A549 (cell line): Measurements from ENCODE around the gene ZNF525. TPM values are rescaled to one million over a fixed set of nuclear protein-coding genes. Genes with fewer than 3 reads are reported as not detected.

Experiments used
- ATAC-seq, 2 experiments: fragments of 200-7000 bp in 1 of 2; fragments of >200 bp in 1 of 2; cut with Nextera tagmentation in 1 of 2; cut with Tn5 transposase in 1 of 2; 3 replicates each; pipeline versions ENCODE4 v1.8.0 to v1.9.1; 2018 to 2020; ENCODE audit warnings: mild to moderate bottlenecking in 1 of 2, moderate library complexity in 1 of 2
- CTCF ChIA-PET: fragments of 300-600 bp; sonication (Branson Sonifier 250); formaldehyde crosslinking; extraction: SDS; loops from one replicate; lab custom pipeline; 2021; ENCODE audit warnings: antibody characterized with exemption, inconsistent platforms; lab: Yijun Ruan, JAX
- POLR2A ChIA-PET: fragments of 350-600 bp; formaldehyde crosslinking; extraction: SDS; loops from one replicate; lab custom pipeline; 2021; ENCODE audit warnings: antibody characterized with exemption, inconsistent platforms; lab: Yijun Ruan, JAX
- DNase-seq, 2 experiments: peaks; one replicate each; pipeline versions ENCODE4 v3.0.0 to v3.0.0-alpha.2; 2011 to 2016; ENCODE audit warnings: low read depth in 1 of 2, low spot score in 1 of 2
- FAIRE-seq: peaks from 2 replicates; lab custom pipeline; 2011; peaks lifted over from hg19 to GRCh38; lab: Jason Lieb, UNC
- H3K27ac ChIP-seq, 2 experiments: fragments of >200 bp; sonication (Bioruptor Twin); formaldehyde crosslinking; 3 replicates each; pipeline ENCODE4 v1.5.1; 2016 to 2017
- H3K4me1 ChIP-seq: fragments of >200 bp; sonication (Bioruptor Twin); formaldehyde crosslinking; 3 replicates; pipeline ENCODE4 v1.6.1; 2016
- H3K4me2 ChIP-seq: fragments of >200 bp; sonication (Bioruptor Twin); formaldehyde crosslinking; 3 replicates; pipeline ENCODE4 v1.6.1; 2016
- H3K4me3 ChIP-seq: fragments of >200 bp; sonication (Bioruptor Twin); formaldehyde crosslinking; 3 replicates; pipeline ENCODE4 v1.5.1; 2016
- H3K9me3 ChIP-seq: fragments of >200 bp; sonication (Bioruptor Twin); formaldehyde crosslinking; 3 replicates; pipeline ENCODE4 v1.6.1; 2016
- BHLHE40 ChIP-seq: IDR thresholded peaks from 2 replicates; pipeline ENCODE4 v1.6.1; 2012; ENCODE audit warnings: low read depth, low read length, inconsistent platforms
- CEBPB ChIP-seq, 2 experiments: fragments of >200 bp in 1 of 2; sonication (Bioruptor Twin) in 1 of 2; formaldehyde crosslinking in 1 of 2; IDR thresholded peaks; 2 replicates each; pipeline ENCODE4 v1.6.1; 2012 to 2016
- CHD2 ChIP-seq: fragments of 150-350 bp; IDR thresholded peaks from 2 replicates; pipeline ENCODE4 v1.6.1; 2014; ENCODE audit warnings: low read length; ENCODE audit not compliant: partially characterized antibody
- CHD4 ChIP-seq: fragments of 200-600 bp; sonication (generic); IDR thresholded peaks from 2 replicates; pipeline ENCODE4 v1.6.1; 2016; ENCODE audit warnings: antibody characterized with exemption, mild to moderate bottlenecking, borderline replicate concordance
- EHF ChIP-seq: fragments of 250-450 bp; sonication (Bioruptor Pico); IDR thresholded peaks from 2 replicates; pipeline ENCODE4 v1.5.0; 2020; ENCODE audit warnings: mild to moderate bottlenecking
- EHMT2 ChIP-seq: fragments of 200-600 bp; sonication (generic); IDR thresholded peaks from 2 replicates; pipeline ENCODE4 v1.6.1; 2016; ENCODE audit warnings: antibody characterized with exemption, low read depth, mild to moderate bottlenecking, moderate library complexity
- EP300 ChIP-seq, 2 experiments: fragments of >200 bp; sonication (Bioruptor Twin); formaldehyde crosslinking; IDR thresholded peaks; 2 replicates in 1 of 2; 3 replicates in 1 of 2; pipeline ENCODE4 v1.6.1; 2016 to 2017
- FOSB ChIP-seq: fragments of 250-450 bp; sonication (Bioruptor Pico); IDR thresholded peaks from 2 replicates; pipeline ENCODE4 v1.5.0; 2020; ENCODE audit warnings: mild to moderate bottlenecking, moderate library complexity
- FOSL2 ChIP-seq, 2 experiments: fragments of 450-650 bp in 1 of 2; fragments of >200 bp in 1 of 2; sonication (Bioruptor Twin) in 1 of 2; formaldehyde crosslinking; IDR thresholded peaks; 2 replicates each; pipeline versions ENCODE4 v1.5.0 to v1.6.1; 2016 to 2020; ENCODE audit warnings: mild to moderate bottlenecking in 1 of 2, moderate library complexity in 1 of 2
- HEYL ChIP-seq: fragments of 250-450 bp; sonication (Bioruptor Pico); IDR thresholded peaks from 2 replicates; pipeline ENCODE4 v1.8.0; 2021; ENCODE audit warnings: mild to moderate bottlenecking, moderate library complexity
- MAFK ChIP-seq: fragments of 450-650 bp; IDR thresholded peaks from 2 replicates; pipeline ENCODE4 v1.6.1; 2014; ENCODE audit not compliant: partially characterized antibody
- MAZ ChIP-seq: fragments of 150-350 bp; IDR thresholded peaks from 2 replicates; pipeline ENCODE4 v1.6.1; 2014; ENCODE audit warnings: antibody characterized with exemption, low read depth, low read length, borderline replicate concordance
- MYC ChIP-seq: IDR thresholded peaks from 2 replicates; pipeline ENCODE4 v1.6.1; 2012; ENCODE audit warnings: mild to moderate bottlenecking, inconsistent platforms, low read length, improper control_type of control experiment, borderline replicate concordance
- NR3C1 ChIP-seq: fragments of >200 bp; sonication (Bioruptor Twin); formaldehyde crosslinking; IDR thresholded peaks from 3 replicates; pipeline ENCODE4 v1.6.1; 2017
- POLR2A ChIP-seq: IDR thresholded peaks from 2 replicates; pipeline ENCODE4 v1.6.1; 2012; ENCODE audit warnings: mild to moderate bottlenecking, low read length
- RAD21 ChIP-seq, 2 experiments: fragments of >200 bp in 1 of 2; sonication (Bioruptor Twin) in 1 of 2; formaldehyde crosslinking in 1 of 2; IDR thresholded peaks in 1 of 2; conservative IDR thresholded peaks in 1 of 2; 2 replicates in 1 of 2; 3 replicates in 1 of 2; pipeline ENCODE4 v1.6.1; 2012 to 2018; ENCODE audit warnings: inconsistent platforms in 1 of 2
- RCOR1 ChIP-seq: fragments of 150-350 bp; IDR thresholded peaks from 2 replicates; pipeline ENCODE4 v1.6.1; 2014; ENCODE audit warnings: antibody characterized with exemption, low read length, low read depth
- RFX5 ChIP-seq: fragments of 450-650 bp; IDR thresholded peaks from 2 replicates; pipeline ENCODE4 v1.7.1; 2014; ENCODE audit warnings: antibody characterized with exemption, mild to moderate bottlenecking, moderate library complexity
- RNF2 ChIP-seq: fragments of 200-600 bp; sonication (generic); IDR thresholded peaks from 2 replicates; pipeline ENCODE4 v1.6.1; 2016; ENCODE audit warnings: low read depth, mild to moderate bottlenecking, antibody characterized with exemption, moderate library complexity, borderline replicate concordance
- TP53 ChIP-seq: fragments of 250-450 bp; sonication (Bioruptor Pico); IDR thresholded peaks from 2 replicates; pipeline ENCODE4 v1.5.0; 2021; ENCODE audit warnings: mild to moderate bottlenecking, moderate library complexity
- ZC3H11A ChIP-seq: fragments of 450-650 bp; IDR thresholded peaks from 2 replicates; pipeline ENCODE4 v1.6.1; 2014; ENCODE audit warnings: antibody characterized with exemption, mild to moderate bottlenecking
- ZNF302 ChIP-seq: fragments of 250-450 bp; sonication (Bioruptor Pico); IDR thresholded peaks from 2 replicates; pipeline ENCODE4 v1.9.0; 2021; ENCODE audit warnings: inconsistent platforms, mild to moderate bottlenecking, moderate library complexity
- WGBS: methylation state at CpG from one replicate; pipeline ENCODE4 v1.1.6; 2017; ENCODE audit errors: missing lambda C conversion rate; 5-methylcytosine and 5-hydroxymethylcytosine counted together
- polyA plus RNA-seq, 4 experiments: library from polyadenylated mRNA; depleted of rRNA in 3 of 4; stranded (reverse); fragments of >200 nt; fragmentation: RNase III in 1 of 4; extraction: RNeasy Plus Mini Kit Qiagen cat#74134 plus additional on column Dnase treatment in 1 of 4; gene quantifications; 2 replicates in 3 of 4; 3 replicates in 1 of 4; pipeline ENCODE4 v1.2.3, GENCODE V29; 2011 to 2017
- TF ChIP-seq, protein P1 (sequence below): fragments of 250-450 bp; sonication (Bioruptor Pico); IDR thresholded peaks from 2 replicates; pipeline ENCODE4 v1.5.0; 2021; ENCODE audit warnings: mild to moderate bottlenecking, moderate library complexity, borderline replicate concordance
- TF ChIP-seq, protein P2 (sequence below): fragments of 150-350 bp; IDR thresholded peaks from 2 replicates; pipeline ENCODE4 v1.6.1; 2014; ENCODE audit warnings: low read depth, mild to moderate bottlenecking, low read length
- TF ChIP-seq, protein P3 (sequence below): IDR thresholded peaks from 2 replicates; pipeline ENCODE4 v1.6.1; 2012
- TF ChIP-seq, protein P4 (sequence below): fragments of >200 bp; sonication (Bioruptor Twin); formaldehyde crosslinking; IDR thresholded peaks from 3 replicates; pipeline ENCODE4 v1.6.1; 2016
- TF ChIP-seq, protein P5 (sequence below): IDR thresholded peaks from 2 replicates; pipeline ENCODE4 v1.6.1; 2012; ENCODE audit warnings: low read depth, borderline replicate concordance
- TF ChIP-seq, protein P6 (sequence below): fragments of >200 bp; sonication (Bioruptor Twin); formaldehyde crosslinking; IDR thresholded peaks from 2 replicates; pipeline ENCODE4 v1.6.1; 2016

Gene ZNF525
- polyA plus RNA-seq, 2 of the 4 experiments (the other 2 are of a cell fraction): 0.12 to 1.00 TPM

DNA sequence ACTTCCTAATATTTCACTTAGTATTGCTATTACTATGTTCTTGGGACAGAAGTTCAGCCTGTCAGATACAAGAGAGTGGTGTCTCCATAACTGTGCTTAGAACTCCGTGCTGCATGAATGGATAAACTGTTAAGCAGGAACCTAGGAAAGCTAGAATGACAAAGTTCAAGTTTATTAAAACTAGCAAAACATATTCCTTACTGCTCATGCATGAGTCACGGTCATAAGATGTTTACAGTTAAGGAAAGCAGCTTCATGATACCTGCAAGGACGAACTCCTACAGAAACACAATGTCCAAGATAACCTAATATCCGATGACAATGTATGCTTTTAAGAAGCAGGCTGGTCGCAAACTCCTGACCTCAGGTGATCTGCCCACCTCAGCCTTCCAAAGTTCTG lies 23.4 kb downstream of the ZNF525 start:
- POLR2A ChIA-PET: no interaction called here
- H3K4me2 ChIP-seq: no peak overlapping the region
- 17% methylated on average over 5 of the region's 5 CpGs for WGBS
- ATAC-seq (no peak), FAIRE-seq (no peak), DNase-seq (no peak)
- no peaks in the 10 kb centered on the region for H3K4me1 ChIP-seq
- H3K27ac ChIP-seq: no peak overlapping the region
- H3K4me3 ChIP-seq: no peak overlapping the region
- peaks cover 86% of the 10 kb centered on the region for H3K9me3 ChIP-seq
- TF ChIP-seq POLR2A (no peak), CHD2 (no peak), CEBPB (IDR thresholded peaks at IDR 0.05) (no peak), RNF2 (no peak), MAFK (no peak), EHF (CRISPR knock-in tag) (no peak), ZC3H11A (no peak), EP300 (IDR thresholded peaks at IDR 0.05) (no peak), EHMT2 (no peak)
- TF ChIP-seq, protein P1, sequence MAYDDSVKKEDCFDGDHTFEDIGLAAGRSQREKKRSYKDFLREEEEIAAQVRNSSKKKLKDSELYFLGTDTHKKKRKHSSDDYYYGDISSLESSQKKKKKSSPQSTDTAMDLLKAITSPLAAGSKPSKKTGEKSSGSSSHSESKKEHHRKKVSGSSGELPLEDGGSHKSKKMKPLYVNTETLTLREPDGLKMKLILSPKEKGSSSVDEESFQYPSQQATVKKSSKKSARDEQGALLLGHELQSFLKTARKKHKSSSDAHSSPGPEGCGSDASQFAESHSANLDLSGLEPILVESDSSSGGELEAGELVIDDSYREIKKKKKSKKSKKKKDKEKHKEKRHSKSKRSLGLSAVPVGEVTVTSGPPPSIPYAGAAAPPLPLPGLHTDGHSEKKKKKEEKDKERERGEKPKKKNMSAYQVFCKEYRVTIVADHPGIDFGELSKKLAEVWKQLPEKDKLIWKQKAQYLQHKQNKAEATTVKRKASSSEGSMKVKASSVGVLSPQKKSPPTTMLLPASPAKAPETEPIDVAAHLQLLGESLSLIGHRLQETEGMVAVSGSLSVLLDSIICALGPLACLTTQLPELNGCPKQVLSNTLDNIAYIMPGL (CRISPR knock-in tag): no peak
- TF ChIP-seq, protein P2, sequence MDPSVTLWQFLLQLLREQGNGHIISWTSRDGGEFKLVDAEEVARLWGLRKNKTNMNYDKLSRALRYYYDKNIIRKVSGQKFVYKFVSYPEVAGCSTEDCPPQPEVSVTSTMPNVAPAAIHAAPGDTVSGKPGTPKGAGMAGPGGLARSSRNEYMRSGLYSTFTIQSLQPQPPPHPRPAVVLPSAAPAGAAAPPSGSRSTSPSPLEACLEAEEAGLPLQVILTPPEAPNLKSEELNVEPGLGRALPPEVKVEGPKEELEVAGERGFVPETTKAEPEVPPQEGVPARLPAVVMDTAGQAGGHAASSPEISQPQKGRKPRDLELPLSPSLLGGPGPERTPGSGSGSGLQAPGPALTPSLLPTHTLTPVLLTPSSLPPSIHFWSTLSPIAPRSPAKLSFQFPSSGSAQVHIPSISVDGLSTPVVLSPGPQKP: no peak
- TF ChIP-seq, protein P3, sequence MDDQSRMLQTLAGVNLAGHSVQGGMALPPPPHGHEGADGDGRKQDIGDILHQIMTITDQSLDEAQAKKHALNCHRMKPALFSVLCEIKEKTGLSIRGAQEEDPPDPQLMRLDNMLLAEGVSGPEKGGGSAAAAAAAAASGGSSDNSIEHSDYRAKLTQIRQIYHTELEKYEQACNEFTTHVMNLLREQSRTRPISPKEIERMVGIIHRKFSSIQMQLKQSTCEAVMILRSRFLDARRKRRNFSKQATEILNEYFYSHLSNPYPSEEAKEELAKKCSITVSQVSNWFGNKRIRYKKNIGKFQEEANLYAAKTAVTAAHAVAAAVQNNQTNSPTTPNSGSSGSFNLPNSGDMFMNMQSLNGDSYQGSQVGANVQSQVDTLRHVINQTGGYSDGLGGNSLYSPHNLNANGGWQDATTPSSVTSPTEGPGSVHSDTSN: no peak
- TF ChIP-seq, protein P4, sequence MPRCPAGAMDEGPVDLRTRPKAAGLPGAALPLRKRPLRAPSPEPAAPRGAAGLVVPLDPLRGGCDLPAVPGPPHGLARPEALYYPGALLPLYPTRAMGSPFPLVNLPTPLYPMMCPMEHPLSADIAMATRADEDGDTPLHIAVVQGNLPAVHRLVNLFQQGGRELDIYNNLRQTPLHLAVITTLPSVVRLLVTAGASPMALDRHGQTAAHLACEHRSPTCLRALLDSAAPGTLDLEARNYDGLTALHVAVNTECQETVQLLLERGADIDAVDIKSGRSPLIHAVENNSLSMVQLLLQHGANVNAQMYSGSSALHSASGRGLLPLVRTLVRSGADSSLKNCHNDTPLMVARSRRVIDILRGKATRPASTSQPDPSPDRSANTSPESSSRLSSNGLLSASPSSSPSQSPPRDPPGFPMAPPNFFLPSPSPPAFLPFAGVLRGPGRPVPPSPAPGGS: no peak
- TF ChIP-seq, all 56 proteins: peak for 0
- CTCF ChIA-PET: interaction anchor here (0.6 kb wide), 1 partner anchor 729 kb away, joined by 3 read pairs; no protein-coding TSS in a partner anchor

DNA sequence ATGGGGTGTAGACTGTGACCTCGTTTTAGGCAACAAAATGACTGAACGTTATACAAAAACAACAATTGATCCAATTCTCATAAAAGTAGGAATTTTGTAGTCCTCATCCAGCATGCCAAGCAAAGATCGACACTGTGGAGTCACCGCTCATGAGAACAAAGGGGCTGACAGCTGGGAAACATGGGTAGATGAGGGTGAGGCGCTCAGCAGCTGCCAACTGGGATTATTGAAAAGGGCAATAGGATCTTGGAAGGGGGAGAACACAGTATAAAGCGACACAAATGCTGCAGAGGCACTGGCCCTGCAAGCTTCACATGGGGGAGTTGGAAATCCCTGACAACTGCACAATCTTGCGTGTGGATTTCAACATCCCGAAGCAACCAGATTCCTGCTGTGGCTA lies 24.1 kb downstream of the ZNF525 start:
- Histone ChIP-seq H3K27ac (no peak overlapping the region), H3K4me3 (no peak overlapping the region), H3K4me1 (no peaks in the 10 kb centered on the region), H3K9me3 (peaks cover 86% of the 10 kb centered on the region), H3K4me2 (no peak overlapping the region)
- CTCF ChIA-PET: no interaction called here
- ATAC-seq: no peak
- 43% methylated on average over 8 of the region's 8 CpGs for WGBS
- no peak for DNase-seq
- POLR2A ChIA-PET: no interaction called here
- TF ChIP-seq MYC (no peak), RCOR1 (no peak), HEYL (CRISPR knock-in tag) (no peak), POLR2A (no peak), RFX5 (no peak), RAD21 (conservative IDR thresholded peaks at IDR 0.05 in 1 of 2, IDR thresholded peaks at IDR 0.05 in 1 of 2) (no peak)
- FAIRE-seq: no peak

DNA sequence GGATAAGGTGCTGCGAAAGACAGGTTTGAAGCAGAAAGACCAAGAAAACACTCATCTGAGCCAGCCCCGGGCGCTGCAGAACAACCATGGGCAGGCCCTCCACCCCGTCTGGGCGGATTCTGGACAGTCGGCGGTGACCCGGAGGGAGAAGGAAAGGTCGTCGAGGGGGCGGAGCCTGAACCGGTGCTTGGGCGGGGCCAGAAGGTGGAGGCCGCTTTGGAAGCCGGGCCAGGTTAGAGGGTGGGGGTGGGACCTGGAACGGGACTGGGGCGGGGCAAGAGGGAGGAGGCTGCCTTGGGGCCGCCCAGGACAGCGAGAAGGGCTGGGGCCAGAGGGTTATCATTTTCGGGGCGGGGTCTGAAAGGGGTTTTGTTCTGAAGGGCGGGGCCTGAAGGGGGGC lies 24.5 kb downstream of the ZNF525 start:
- ChIA-PET CTCF (no interaction called here), POLR2A (no interaction called here)
- DNase-seq (no peak), ATAC-seq (no peak), FAIRE-seq (no peak)
- H3K4me3 ChIP-seq: no peak overlapping the region
- no peak overlapping the region for H3K4me2 ChIP-seq
- 54% methylated on average over 14 of the region's 22 CpGs for WGBS
- no peak overlapping the region for H3K27ac ChIP-seq
- H3K4me1 ChIP-seq: no peaks in the 10 kb centered on the region
- peaks cover 84% of the 10 kb centered on the region for H3K9me3 ChIP-seq
- no peak for TF ChIP-seq FOSL2 (IDR thresholded peaks at IDR 0.05)
- no peak for TF ChIP-seq FOSL2 (CRISPR knock-in tag; IDR thresholded peaks at IDR 0.05)
- no peak for TF ChIP-seq FOSB (CRISPR knock-in tag)
- TF ChIP-seq EP300 (IDR thresholded peaks at IDR 0.05): no peak
- TF ChIP-seq TP53 (CRISPR knock-in tag): no peak
- TF ChIP-seq MAZ: no peak
- TF ChIP-seq, protein P2: no peak
- no peak for TF ChIP-seq ZNF302 (CRISPR knock-in tag)
- TF ChIP-seq NR3C1: no peak
- TF ChIP-seq CHD4: no peak
- no peak for TF ChIP-seq BHLHE40
- TF ChIP-seq, protein P5, sequence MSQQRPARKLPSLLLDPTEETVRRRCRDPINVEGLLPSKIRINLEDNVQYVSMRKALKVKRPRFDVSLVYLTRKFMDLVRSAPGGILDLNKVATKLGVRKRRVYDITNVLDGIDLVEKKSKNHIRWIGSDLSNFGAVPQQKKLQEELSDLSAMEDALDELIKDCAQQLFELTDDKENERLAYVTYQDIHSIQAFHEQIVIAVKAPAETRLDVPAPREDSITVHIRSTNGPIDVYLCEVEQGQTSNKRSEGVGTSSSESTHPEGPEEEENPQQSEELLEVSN: no peak
- TF ChIP-seq RCOR1: no peak
- TF ChIP-seq, protein P6, sequence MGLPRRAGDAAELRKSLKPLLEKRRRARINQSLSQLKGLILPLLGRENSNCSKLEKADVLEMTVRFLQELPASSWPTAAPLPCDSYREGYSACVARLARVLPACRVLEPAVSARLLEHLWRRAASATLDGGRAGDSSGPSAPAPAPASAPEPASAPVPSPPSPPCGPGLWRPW: no peak
